Hematopoietic multipotent progenitor cell (in vitro differentiated cells): ENCODE results near the gene RPL39L. TPM values are rescaled to one million over a fixed set of nuclear protein-coding genes. Genes with fewer than 3 reads are reported as not detected.
"Not testable (repeated sequence)": the region's sequence is repeated elsewhere in the genome, so short reads cannot be mapped to it uniquely, and the experiment has no call there.

Experiments
- DNase-seq, 3 donors: peaks; one replicate each; pipeline ENCODE4 v3.0.0-alpha.2; 2011 to 2015; ENCODE audit warnings: low read depth in 2 of 3, low spot score in 2 of 3
- total RNA-seq: library from RNA; depleted of rRNA; stranded (reverse); fragments of >200 nt; gene quantifications from one replicate; pipeline ENCODE4 v1.2.3, GENCODE V29; 2012

RPL39L gene
- total RNA-seq = 4.8 TPM

GRCh38 chr3:187139126-187139894 lies at the start of gene RPL39L:
Gene RPL39L (minus strand): TSS chr3:187139496. CDS start chr3:187121300, 18,196 bp downstream.
- peak; percentile 85 to 94 (median 92) for DNase-seq

DNA sequence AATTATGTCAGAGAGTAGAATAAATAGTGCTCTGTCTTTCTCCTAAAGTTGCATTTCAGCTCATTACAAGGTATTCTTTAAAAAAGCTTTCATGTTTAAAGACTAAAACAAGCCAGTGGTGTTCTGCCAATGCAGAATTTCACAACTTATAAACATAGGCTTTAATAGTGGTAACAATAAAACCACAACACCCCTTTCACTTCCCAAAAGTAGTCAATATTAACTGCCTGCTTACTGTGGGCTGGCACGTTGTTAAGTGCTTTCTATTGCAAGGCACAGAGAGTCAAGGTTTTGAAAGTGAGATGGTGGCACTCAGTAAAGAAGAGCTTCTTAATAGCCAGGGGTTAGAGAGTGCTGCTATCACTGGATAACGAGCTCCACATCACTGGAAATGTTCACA lies 49.6 kb upstream of the RPL39L start:
- DNase-seq = peak in 1 of 3 donors; percentile 53

DNA sequence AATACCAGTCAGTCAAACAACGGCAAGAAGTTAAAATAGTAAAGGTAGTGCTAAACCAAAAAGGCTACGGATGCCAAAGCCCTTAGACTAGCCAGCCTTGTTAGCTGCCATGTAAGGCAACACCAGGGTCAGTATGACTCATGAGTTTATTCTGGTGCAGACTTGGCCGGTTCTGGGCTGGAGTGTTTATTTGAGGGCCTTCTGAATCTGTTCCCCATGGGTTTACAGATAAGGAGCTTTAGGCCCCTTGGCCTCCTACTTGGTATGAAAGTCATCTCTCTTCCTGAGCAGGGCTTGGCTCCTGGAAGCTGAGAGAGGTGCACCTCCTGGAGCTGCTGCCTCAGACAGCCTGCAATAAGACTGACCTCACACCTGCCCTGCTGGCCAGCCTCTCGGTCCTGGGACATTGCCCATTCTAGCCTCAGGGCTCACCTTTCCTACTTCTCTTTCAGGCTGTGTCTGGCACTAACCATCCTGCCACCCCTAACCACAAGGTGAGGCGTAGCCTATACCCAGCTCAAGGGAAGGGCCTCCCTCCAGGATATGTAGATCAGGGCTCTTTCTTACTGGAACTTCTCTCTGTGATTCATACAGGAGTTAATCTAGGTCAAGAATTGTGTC lies 47.6 kb upstream of the RPL39L start:
- no peak for DNase-seq

GRCh38 chr3:187186375-187186774 lies 47.1 kb upstream of the RPL39L start:
- no peak for DNase-seq

- no peak for DNase-seq
These were observed 46.5 kb upstream of the RPL39L start for GRCh38 chr3:187185759-187186158.

GRCh38 chr3:187183903-187184302 lies 44.6 kb upstream of the RPL39L start:
- DNase-seq = no peak

DNA sequence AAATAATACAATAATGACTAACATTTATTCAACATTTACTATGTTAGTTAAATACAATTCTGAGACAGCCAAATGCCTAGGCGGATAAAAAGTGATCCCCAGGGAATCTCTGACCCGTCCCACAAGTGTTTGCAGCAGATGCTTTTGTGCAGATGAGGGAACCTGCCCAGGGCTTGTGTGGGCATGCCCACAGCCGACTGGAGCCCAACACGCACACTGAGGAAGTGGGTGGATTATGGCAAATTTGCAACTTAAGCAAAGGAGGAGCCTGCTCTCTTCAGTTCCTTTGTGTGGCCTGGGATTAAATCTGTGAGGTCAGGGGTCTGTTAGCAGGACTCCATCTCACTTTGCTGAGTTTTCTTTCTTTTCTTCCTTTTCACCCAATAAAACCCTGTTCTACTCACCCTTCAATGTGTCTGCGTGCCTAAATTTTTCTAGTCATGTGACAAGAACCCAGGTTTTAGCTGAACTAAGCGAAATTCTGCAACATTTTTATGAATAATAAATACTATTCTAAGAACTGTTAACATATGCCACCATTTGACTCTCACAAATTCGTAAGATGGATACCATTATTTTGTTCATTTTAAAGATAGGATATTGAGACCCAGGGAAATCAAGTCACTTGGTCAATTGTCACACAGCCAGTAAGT lies 44.0 kb upstream of the RPL39L start:
- DNase-seq = no peak

DNA sequence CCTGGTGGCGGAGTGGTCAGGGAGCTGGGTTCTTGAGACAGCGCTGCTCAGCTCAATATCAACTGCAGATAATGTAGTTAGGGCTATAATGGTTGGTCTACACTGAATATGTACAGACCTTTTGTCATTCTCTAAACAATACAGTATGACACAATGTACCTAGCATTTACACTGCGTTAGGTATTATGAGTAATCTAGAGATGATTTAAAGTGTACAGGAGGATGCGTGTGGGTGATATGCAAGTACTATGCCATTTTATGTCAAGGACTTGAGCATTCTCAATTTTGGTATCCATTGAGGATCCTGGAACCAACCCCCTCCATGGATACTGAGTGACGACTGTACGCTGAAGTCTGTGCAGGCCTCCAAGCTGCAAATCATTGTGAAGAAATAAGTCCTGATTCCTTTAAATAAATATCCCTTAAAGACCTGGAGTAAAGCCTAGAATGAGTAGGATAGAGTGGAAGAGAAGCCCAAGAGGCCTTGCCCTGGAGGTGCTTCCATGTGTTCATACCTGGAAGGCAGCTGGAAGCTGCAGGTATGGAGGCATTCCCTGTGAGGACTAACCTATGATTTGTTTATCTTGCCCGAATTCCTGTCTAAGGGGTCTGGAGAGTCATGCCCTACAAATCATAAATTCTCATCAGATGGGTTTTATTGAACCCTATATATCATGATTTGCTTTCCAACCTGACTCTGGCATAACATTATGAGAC lies 42.3 kb upstream of the RPL39L start:
- no peak for DNase-seq

DNA sequence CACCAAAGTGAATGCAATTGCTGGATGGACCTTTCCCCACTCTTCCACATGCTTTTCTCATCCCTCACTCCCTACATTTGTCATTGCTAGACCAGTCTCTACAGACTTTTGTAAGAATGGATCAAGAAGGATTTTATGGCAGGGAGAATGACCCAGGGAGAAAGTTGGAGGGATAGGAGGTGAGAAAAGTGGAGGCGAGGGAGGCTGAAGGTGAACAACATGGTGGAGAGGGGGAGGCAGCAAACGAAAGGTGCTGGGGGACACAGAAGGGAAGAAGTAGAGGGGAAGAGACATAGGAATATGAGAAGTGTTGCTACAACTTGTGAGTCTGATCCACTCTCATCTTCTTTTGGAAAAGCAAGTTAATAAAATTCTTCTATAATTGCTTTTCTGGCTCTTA lies 33.6 kb upstream of the RPL39L start:
- no peak for DNase-seq

DNA sequence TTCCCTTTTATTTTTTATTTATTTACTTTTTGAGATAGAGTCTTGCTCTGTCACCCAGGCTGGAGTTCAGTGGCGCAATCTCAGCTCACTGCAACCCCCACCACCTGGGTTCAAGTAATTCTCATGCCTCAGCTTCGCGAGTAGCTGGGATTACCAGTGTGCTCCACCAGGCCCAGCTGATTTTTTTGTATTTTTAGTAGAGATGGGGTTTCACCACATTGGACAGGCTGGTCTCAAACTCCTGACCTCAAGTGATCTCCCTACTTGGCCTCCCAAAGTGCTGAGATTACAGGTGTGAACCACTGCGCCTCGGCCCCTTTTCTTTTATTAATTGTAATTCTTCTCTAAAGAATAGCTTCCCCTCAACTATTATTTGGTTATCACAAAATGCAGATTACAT lies 31.6 kb upstream of the RPL39L start:
- DNase-seq = not testable (repeated sequence)

GRCh38 chr3:187169231-187169960 lies 30.1 kb upstream of the RPL39L start:
- DNase-seq = no peak

DNA sequence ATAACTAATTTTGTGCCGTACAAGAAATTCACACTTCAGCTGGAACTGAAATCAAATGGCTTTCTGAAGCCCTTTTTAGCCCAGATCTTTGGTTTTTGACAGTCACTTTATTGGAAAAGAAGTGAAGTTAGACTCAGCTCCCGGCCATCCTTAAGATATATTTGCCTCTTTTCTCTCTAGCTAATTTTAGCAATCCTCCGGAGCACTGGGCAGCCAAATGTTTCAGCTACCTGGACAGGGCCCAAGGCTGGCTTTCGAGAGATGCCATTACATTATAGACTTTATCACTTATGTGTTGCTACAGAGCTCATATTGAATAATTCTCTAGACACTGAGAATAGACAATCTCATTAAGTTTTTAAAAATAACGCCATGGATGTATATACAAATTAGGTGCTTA lies 28.5 kb upstream of the RPL39L start:
- DNase-seq = no peak

DNA sequence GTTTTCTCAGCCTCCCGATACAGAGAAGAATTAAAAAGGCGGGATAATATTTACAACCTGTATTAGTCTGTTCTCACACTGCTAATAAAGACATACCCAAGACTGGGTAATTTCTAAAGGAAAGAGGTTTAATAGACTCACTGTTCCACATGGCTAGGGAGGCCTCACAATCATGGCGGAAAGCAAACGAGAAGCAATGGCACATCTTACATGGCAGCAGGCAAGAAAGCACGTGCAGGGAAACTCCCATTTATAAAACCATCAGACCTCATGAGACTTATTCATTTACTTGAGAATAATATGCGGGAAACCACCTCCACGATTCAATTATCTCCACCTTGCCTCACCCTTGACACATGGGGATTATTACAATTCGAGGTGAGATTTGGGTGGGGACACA lies 27.5 kb upstream of the RPL39L start:
- no peak for DNase-seq

- peak; percentile 45 to 81 (median 58) for DNase-seq
These were observed 25.8 kb upstream of the RPL39L start for GRCh38 chr3:187165144-187165543.

- DNase-seq = no peak
These were observed 23.1 kb upstream of the RPL39L start for GRCh38 chr3:187162265-187162953.

DNA sequence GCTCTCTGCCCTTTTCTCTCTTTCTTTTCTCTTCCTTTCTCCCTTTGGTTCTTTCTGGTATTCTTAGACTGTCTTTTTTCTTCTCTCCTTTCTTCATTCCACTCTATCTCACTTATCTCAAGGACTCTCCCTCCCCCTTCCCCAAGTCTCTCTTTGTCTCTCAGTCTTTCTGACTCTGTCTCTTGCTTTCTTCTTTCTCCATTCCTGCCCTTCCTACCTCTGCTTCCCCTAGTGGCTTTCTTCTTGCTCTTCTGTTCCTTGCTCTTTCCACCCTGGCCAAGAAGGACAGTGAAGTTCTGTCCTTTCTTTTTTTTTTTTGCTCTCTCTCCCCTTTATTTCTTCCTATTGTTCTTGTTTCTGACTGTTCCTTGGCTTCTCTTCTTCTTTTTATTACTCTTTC lies 22.3 kb upstream of the RPL39L start:
- DNase-seq = no peak

DNA sequence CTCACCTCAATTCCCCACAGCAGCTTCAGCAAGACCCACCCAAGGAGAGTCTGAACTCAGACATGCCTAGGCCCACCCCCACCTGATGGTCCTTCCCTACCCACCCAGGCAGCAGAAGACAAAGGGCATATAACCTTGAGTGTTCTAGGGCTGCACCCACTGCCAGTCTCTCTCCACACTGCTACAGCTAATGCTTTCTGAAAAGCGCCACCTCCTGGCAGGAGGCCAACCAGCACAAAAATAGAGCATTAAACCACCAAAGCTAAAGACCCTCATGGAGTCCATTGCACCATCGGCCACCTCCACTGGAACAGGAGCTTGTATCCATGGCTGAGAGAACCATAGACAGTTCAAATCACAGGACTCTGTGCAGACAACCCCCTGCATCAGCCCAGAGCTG lies 11.3 kb upstream of the RPL39L start:
- peak in 2 of 3 donors; percentile 31 to 68 for DNase-seq

- no peak for DNase-seq
These were observed 10.9 kb upstream of the RPL39L start for GRCh38 chr3:187150186-187150585.

DNA sequence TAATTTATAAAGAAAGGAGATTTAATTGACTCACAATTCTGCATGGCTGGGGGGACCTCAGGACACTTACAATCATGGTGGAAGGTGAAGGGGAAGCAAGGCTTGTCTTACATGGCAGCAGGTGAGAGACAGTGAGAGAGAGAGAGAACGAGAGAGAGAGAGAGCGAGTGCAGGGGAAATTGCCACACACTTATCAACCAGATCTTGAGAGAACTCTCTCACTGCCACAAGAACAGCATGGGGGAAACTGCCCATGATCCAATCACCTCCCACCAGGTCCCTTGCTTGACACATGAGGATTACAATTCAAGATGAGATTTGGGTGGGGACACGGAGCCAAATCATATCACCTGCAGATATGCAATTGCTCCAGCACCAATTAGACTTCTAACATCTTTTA lies 7.1 kb upstream of the RPL39L start:
- DNase-seq = no peak
